ENCODE results near the gene BTNL2. TPM values are rescaled to one million over a fixed set of nuclear protein-coding genes. Genes with fewer than 3 reads are reported as not detected.

BTNL2 gene
- total and polyA plus RNA-seq, 9 of the 15 experiments (the other 6 are each of a cell fraction or from before 2014, with no cell fraction given) = not detected

DNA sequence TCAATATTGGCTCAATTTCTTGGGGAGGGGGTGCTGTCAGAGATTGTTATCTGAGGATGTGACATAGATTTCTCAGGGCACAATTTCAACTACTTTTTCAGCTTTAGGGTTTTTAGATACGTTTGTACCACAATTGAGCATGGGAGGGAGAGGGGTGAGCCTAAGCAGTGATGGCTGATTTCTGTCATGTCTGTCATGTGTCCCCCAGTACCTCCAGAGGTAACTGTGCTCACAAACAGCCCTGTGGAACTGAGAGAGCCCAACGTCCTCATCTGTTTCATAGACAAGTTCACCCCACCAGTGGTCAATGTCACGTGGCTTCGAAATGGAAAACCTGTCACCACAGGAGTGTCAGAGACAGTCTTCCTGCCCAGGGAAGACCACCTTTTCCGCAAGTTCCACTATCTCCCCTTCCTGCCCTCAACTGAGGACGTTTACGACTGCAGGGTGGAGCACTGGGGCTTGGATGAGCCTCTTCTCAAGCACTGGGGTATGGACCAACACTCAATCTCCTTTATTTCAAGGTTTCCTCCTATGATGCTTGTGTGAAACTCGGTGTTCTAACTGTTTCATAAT is 36.1 kb upstream of the BTNL2 start:
- Histone ChIP-seq H3K9me3 (replicated peaks; ENCODE audit: control insufficient read depth, insufficient read depth, low read depth, low read length) (no peaks in the 10 kb centered on the region), H3K36me3 (ENCODE audit: control insufficient read depth, insufficient read depth, low read length) (no peaks in the 10 kb centered on the region), H3K27me3 (ENCODE audit: control insufficient read depth in 2 of 2, insufficient read depth in 2 of 2, low read length in 2 of 2) (peaks cover 0 to 2% of the 10 kb centered on the region in 2 experiments; a peak in 2 of 5 replicates), H3K27ac (ENCODE audit: extremely low read depth, low read depth, low read length) (no peak overlapping the region), H2AFZ (ENCODE audit: low read depth, low read length) (no peak overlapping the region), H3K9ac (ENCODE audit: insufficient read depth in 1 of 2, low read depth in 2 of 2, low read length in 2 of 2) (no peak overlapping the region), H3K79me2 (ENCODE audit: control insufficient read depth, insufficient read depth, low read length) (no peaks in the 10 kb centered on the region), H3K4me3 (no peak overlapping the region), H3K4me2 (ENCODE audit: insufficient read depth, low read length) (no peak overlapping the region), H3K4me1 (replicated peaks in 1 of 2; ENCODE audit: control insufficient read depth in 2 of 2, insufficient read depth in 2 of 2, low read length in 2 of 2) (no peaks in the 10 kb centered on the region), H4K20me1 (replicated peaks; ENCODE audit: control insufficient read depth, insufficient read depth, low read length) (no peaks in the 10 kb centered on the region), H3K9me1 (ENCODE audit: control insufficient read depth, insufficient read depth, low read length) (no peaks in the 10 kb centered on the region)
- intact Hi-C loops (cut with micrococcal nuclease) (no loop called here), in situ Hi-C loops (cut with MboI) (no loop called here)
- ATAC-seq (no peak), FAIRE-seq (no peak), DNase-seq (ENCODE audit: extremely low read depth in 1 of 4, low spot score in 3 of 4) (no peak)
- no TSS peak for BruUV-seq (replicated peaks)
- WGBS (ENCODE audit: insufficient coverage, low coverage, missing lambda C conversion rate) = 0% methylated on average over 8 of the region's 8 CpGs
- POLR2A ChIA-PET = no interaction called here
- CTCF ChIA-PET (ENCODE audit: low intra/inter-chr PET ratio) = no interaction called here
- no peak for TF ChIP-seq ZZZ3 (IDR thresholded peaks at IDR 0.05)
- TF ChIP-seq ZNF12 (CRISPR knock-in tag; IDR thresholded peaks at IDR 0.05) = no peak
- no peak for TF ChIP-seq HMG20B (CRISPR knock-in tag; IDR thresholded peaks at IDR 0.05)
- TF ChIP-seq ZBTB7A (IDR thresholded peaks at IDR 0.05; ENCODE audit: borderline replicate concordance, control insufficient read depth, low read depth, low read length) = no peak
- TF ChIP-seq, protein P1, sequence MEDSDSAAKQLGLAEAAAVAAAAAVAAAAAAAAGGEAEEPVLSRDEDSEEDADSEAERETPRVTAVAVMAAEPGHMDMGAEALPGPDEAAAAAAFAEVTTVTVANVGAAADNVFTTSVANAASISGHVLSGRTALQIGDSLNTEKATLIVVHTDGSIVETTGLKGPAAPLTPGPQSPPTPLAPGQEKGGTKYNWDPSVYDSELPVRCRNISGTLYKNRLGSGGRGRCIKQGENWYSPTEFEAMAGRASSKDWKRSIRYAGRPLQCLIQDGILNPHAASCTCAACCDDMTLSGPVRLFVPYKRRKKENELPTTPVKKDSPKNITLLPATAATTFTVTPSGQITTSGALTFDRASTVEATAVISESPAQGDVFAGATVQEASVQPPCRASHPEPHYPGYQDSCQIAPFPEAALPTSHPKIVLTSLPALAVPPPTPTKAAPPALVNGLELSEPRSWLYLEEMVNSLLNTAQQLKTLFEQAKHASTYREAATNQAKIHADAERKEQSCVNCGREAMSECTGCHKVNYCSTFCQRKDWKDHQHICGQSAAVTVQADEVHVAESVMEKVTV (CRISPR knock-in tag; IDR thresholded peaks at IDR 0.05) = no peak
